Caco-2 (cell line): ENCODE measurements around the gene RPUSD2. TPM values are rescaled to one million over a fixed set of nuclear protein-coding genes. Genes with fewer than 3 reads are reported as not detected.

Source experiments
- BruUV-seq: library from RNA; stranded (reverse); fragments of 400-500 nt; replicated peaks from 2 replicates; lab custom pipeline; 2021; lab: Mats Ljungman, UMichigan
- CTCF ChIA-PET: fragments of 300-600 bp; sonication (Branson Sonifier 250); formaldehyde crosslinking; loops from one replicate; lab custom pipeline; 2022; ENCODE audit warnings: antibody characterized with exemption; lab: Charles Lee
- POLR2A ChIA-PET: fragments of 300-600 bp; sonication (Branson Sonifier 250); formaldehyde crosslinking; loops from one replicate; lab custom pipeline; 2022; ENCODE audit warnings: antibody characterized with exemption; lab: Charles Lee
- DNase-seq, 2 experiments: peaks; one replicate each; pipeline versions ENCODE4 v3.0.0 to v3.0.0-alpha.2; 2020 to 2022
- H3K27me3 ChIP-seq: replicated peaks from 2 replicates; pipeline ENCODE4 v1.6.0; 2011; ENCODE audit warnings: low read length; ENCODE audit not compliant: control insufficient read depth, insufficient read depth
- H3K36me3 ChIP-seq: 2 replicates; pipeline ENCODE4 v1.5.1; 2011; ENCODE audit warnings: low read length; ENCODE audit not compliant: control insufficient read depth, insufficient read depth
- H3K4me1 ChIP-seq: fragments of 250-450 bp; sonication (Bioruptor Pico); 2 replicates; pipeline ENCODE4 v1.5.1; 2020; ENCODE audit warnings: mild to moderate bottlenecking
- H3K4me3 ChIP-seq: 2 replicates; pipeline ENCODE4 v1.5.1; 2011; ENCODE audit warnings: low read depth, mild to moderate bottlenecking, control low read depth, low read length
- H3K9me3 ChIP-seq: fragments of 250-450 bp; sonication (Bioruptor Pico); 2 replicates; pipeline ENCODE4 v1.5.1; 2020; ENCODE audit warnings: mild to moderate bottlenecking, moderate library complexity
- H3K27ac Mint-ChIP-seq: one replicate; pipeline ENCODE4 v1.8.0; 2022; ENCODE audit warnings: mixed read lengths; ENCODE audit not compliant: unreplicated experiment
- H3K27me3 Mint-ChIP-seq: one replicate; pipeline ENCODE4 v1.8.0; 2022; ENCODE audit warnings: mixed read lengths; ENCODE audit not compliant: insufficient read depth, unreplicated experiment
- H3K36me3 Mint-ChIP-seq: one replicate; pipeline ENCODE4 v1.8.0; 2022; ENCODE audit warnings: mild to moderate bottlenecking, mixed read lengths; ENCODE audit not compliant: insufficient read depth, unreplicated experiment
- H3K4me1 Mint-ChIP-seq: one replicate; pipeline ENCODE4 v1.8.0; 2022; ENCODE audit warnings: low read depth, mixed read lengths; ENCODE audit not compliant: unreplicated experiment
- H3K4me3 Mint-ChIP-seq: one replicate; pipeline ENCODE4 v1.8.0; 2022; ENCODE audit warnings: mild to moderate bottlenecking, moderate library complexity, mixed read lengths; ENCODE audit not compliant: unreplicated experiment
- H3K9me3 Mint-ChIP-seq: one replicate; pipeline ENCODE4 v1.8.0; 2022; ENCODE audit warnings: mixed read lengths; ENCODE audit not compliant: unreplicated experiment
- CTCF ChIP-seq, 2 experiments: fragments of 200-600 bp in 1 of 2; IDR thresholded peaks; 1 replicate in 1 of 2; 2 replicates in 1 of 2; pipeline versions ENCODE4 v1.5.1 to v1.8.0; 2011 to 2022; ENCODE audit warnings: antibody characterized with exemption in 1 of 2, control low read depth in 1 of 2, inconsistent platforms in 1 of 2, low read depth in 1 of 2, low read length in 1 of 2, mild to moderate bottlenecking in 1 of 2, moderate library complexity in 1 of 2; ENCODE audit not compliant: insufficient read depth in 1 of 2, severe bottlenecking in 1 of 2, unreplicated experiment in 1 of 2
- intact Hi-C: fragments of 100-400 bp; cut with micrococcal nuclease; formaldehyde crosslinking; loops from one replicate; pipeline ENCODE4 v1.10.0; 2022; ENCODE audit not compliant: unreplicated experiment
- total RNA-seq: library from RNA; stranded (reverse); gene quantifications from 2 replicates; pipeline ENCODE4 v1.2.3, GENCODE V29; 2022

Gene RPUSD2
- total RNA-seq, 1 experiment from 2014 or later, result 14.6 TPM

- H3K27me3 Mint-ChIP-seq, result no peaks in the 10 kb centered on the region
- TF ChIP-seq CTCF (IDR thresholded peaks at IDR 0.05; ENCODE audit: insufficient read depth in 1 of 2, low read depth in 1 of 2, low read length in 1 of 2, severe bottlenecking in 1 of 2, unreplicated experiment in 1 of 2), result no peak
- intact Hi-C loops, result no loop called here
- H3K36me3 Mint-ChIP-seq, result no peaks in the 10 kb centered on the region
- no peaks in the 10 kb centered on the region for H3K36me3 ChIP-seq
- DNase-seq, result no peak
- H3K9me3 ChIP-seq, result no peaks in the 10 kb centered on the region
- no peaks in the 10 kb centered on the region for H3K27me3 ChIP-seq
- peaks cover 9% of the 10 kb centered on the region for H3K4me1 Mint-ChIP-seq
- H3K4me1 ChIP-seq, result no peaks in the 10 kb centered on the region
- ChIA-PET POLR2A (no interaction called here), CTCF (no interaction called here)
- H3K4me3 ChIP-seq, result no peak overlapping the region
- H3K27ac Mint-ChIP-seq, result no peak overlapping the region
- BruUV-seq, result no TSS peak
- no peaks in the 10 kb centered on the region for H3K9me3 Mint-ChIP-seq
- H3K4me3 Mint-ChIP-seq, result no peak overlapping the region
Observed at GRCh38 chr15:40536501-40536900, 32.6 kb upstream of the RPUSD2 start.

GRCh38 chr15:40538976-40539375 is 30.1 kb upstream of the RPUSD2 start:
- Histone ChIP-seq H3K4me3 (no peak overlapping the region), H3K36me3 (no peaks in the 10 kb centered on the region), H3K27me3 (no peaks in the 10 kb centered on the region), H3K9me3 (no peaks in the 10 kb centered on the region), H3K4me1 (no peaks in the 10 kb centered on the region)
- TF ChIP-seq CTCF (IDR thresholded peaks at IDR 0.05; ENCODE audit: insufficient read depth in 1 of 2, low read depth in 1 of 2, low read length in 1 of 2, severe bottlenecking in 1 of 2, unreplicated experiment in 1 of 2), result no peak
- DNase-seq, result no peak
- no peaks in the 10 kb centered on the region for H3K36me3 Mint-ChIP-seq
- H3K4me1 Mint-ChIP-seq, result peaks cover 9% of the 10 kb centered on the region
- BruUV-seq, result no TSS peak
- CTCF ChIA-PET, result interaction anchor here (0.5 to 0.6 kb wide), 2 partner anchors 45 to 353 kb away, joined by 3 read pairs; no protein-coding TSS in a partner anchor
- H3K4me3 Mint-ChIP-seq, result no peak overlapping the region
- intact Hi-C loops, result no loop called here
- H3K9me3 Mint-ChIP-seq, result no peaks in the 10 kb centered on the region
- POLR2A ChIA-PET, result no interaction called here
- no peak overlapping the region for H3K27ac Mint-ChIP-seq
- no peaks in the 10 kb centered on the region for H3K27me3 Mint-ChIP-seq

- Mint-ChIP-seq H3K36me3 (no peaks in the 10 kb centered on the region), H3K4me1 (peaks cover 9% of the 10 kb centered on the region), H3K9me3 (no peaks in the 10 kb centered on the region), H3K27me3 (no peaks in the 10 kb centered on the region), H3K27ac (no peak overlapping the region), H3K4me3 (no peak overlapping the region)
- ChIA-PET POLR2A (no interaction called here), CTCF (no interaction called here)
- TF ChIP-seq CTCF (IDR thresholded peaks at IDR 0.05; ENCODE audit: insufficient read depth in 1 of 2, low read depth in 1 of 2, low read length in 1 of 2, severe bottlenecking in 1 of 2, unreplicated experiment in 1 of 2), result no peak
- BruUV-seq, result no TSS peak
- DNase-seq, result no peak
- Histone ChIP-seq H3K9me3 (no peaks in the 10 kb centered on the region), H3K4me3 (no peak overlapping the region), H3K36me3 (no peaks in the 10 kb centered on the region; the same call in 1 of the 2 replicates), H3K4me1 (no peaks in the 10 kb centered on the region), H3K27me3 (no peaks in the 10 kb centered on the region)
- intact Hi-C loops, result no loop called here
Observed at GRCh38 chr15:40543082-40543481, 26.0 kb upstream of the RPUSD2 start.
